Muscle of leg (tissue), 11 donors: ENCODE data around the gene GRIN2C. TPM values are rescaled to one million over a fixed set of nuclear protein-coding genes. Genes with fewer than 3 reads are reported as not detected.
A peak's percentile ranks its signal among the peaks of the same experiment; 100 is the strongest.

Experiments used
- DNase-seq: peaks from one replicate; pipeline ENCODE4 v3.0.0; 2013
- H3K27ac ChIP-seq: one replicate; pipeline ENCODE4 v1.5.1; 2013; ENCODE audit warnings: mild to moderate bottlenecking, low read length, control low read depth
- H3K27me3 ChIP-seq: one replicate; pipeline ENCODE4 v1.6.1; 2013; ENCODE audit warnings: low read length; ENCODE audit not compliant: control insufficient read depth, insufficient read depth
- H3K36me3 ChIP-seq: one replicate; pipeline ENCODE4 v1.6.1; 2013; ENCODE audit warnings: low read length; ENCODE audit not compliant: control insufficient read depth, insufficient read depth
- H3K4me1 ChIP-seq: one replicate; pipeline ENCODE4 v1.6.1; 2013; ENCODE audit warnings: low read length; ENCODE audit not compliant: control insufficient read depth, insufficient read depth
- H3K4me3 ChIP-seq: one replicate; pipeline ENCODE4 v1.5.1; 2013; ENCODE audit warnings: low read length, control low read depth
- H3K9me3 ChIP-seq: replicated peaks from 2 replicates; pipeline ENCODE4 v1.6.1; 2013; ENCODE audit warnings: low read depth, low read length; ENCODE audit not compliant: control insufficient read depth
- WGBS: methylation state at CpG from one replicate; pipeline ENCODE4 v1.1.5; 2013; ENCODE audit warnings: missing lambda C conversion rate; ENCODE audit not compliant: insufficient coverage; 5-methylcytosine and 5-hydroxymethylcytosine counted together
- polyA plus RNA-seq, 8 donors: library from polyadenylated mRNA; unstranded; fragments of 120-200 nt; gene quantifications; one replicate each; pipeline versions ENCODE4 v1.2.1 to v1.2.3, GENCODE V29; 2013; ENCODE audit warnings: inconsistent platforms in 1 of 8, low replicate concordance in 1 of 8; ENCODE audit not compliant: insufficient read length in 8 of 8, insufficient read depth in 1 of 8
- total RNA-seq: library from RNA; stranded (reverse); fragments of 120-200 nt; gene quantifications from one replicate; pipeline ENCODE4 v1.2.4, GENCODE V29; 2013

GRIN2C gene
- total and polyA plus RNA-seq, 9 donors, result 0.64 to 2.3 (median 1.2) TPM

- Histone ChIP-seq H3K9me3 (no peaks in the 10 kb centered on the region), H3K27me3 (peaks cover 36% of the 10 kb centered on the region), H3K4me1 (peaks cover 10% of the 10 kb centered on the region), H3K27ac (no peak overlapping the region), H3K36me3 (no peaks in the 10 kb centered on the region), H3K4me3 (no peak overlapping the region)
- WGBS, result 70% methylated on average over 11 of the region's 16 CpGs
- no peak for DNase-seq
These were observed 13.1 kb downstream of the GRIN2C start for GRCh38 chr17:74846621-74847020.

DNA sequence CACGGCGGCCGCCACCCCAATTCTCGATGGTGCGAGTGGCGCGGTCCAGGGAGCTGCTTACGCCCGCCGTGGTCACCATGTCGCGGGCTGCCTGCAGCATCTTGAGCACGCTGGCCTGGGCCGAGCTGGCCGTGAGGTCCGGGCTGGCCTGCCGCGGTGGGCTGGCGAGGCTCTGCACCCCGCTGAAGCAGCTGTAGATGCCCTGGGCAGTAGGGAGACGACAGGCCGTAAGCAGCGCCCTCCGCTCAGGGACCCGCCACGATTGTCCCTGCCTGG, 16.4 kb downstream of the GRIN2C start:
- peaks cover 32% of the 10 kb centered on the region for H3K4me1 ChIP-seq
- no peak overlapping the region for H3K27ac ChIP-seq
- no peak overlapping the region for H3K4me3 ChIP-seq
- 19% methylated on average over 25 of the region's 26 CpGs for WGBS
- no peaks in the 10 kb centered on the region for H3K9me3 ChIP-seq
- DNase-seq, result no peak
- H3K27me3 ChIP-seq, result peaks cover 17% of the 10 kb centered on the region
- peaks cover 7% of the 10 kb centered on the region for H3K36me3 ChIP-seq

- Histone ChIP-seq H3K4me1 (peaks cover 32% of the 10 kb centered on the region), H3K9me3 (no peaks in the 10 kb centered on the region), H3K27ac (peak overlapping the region; percentile 77), H3K27me3 (peaks cover 17% of the 10 kb centered on the region), H3K4me3 (no peak overlapping the region), H3K36me3 (peaks cover 7% of the 10 kb centered on the region)
- DNase-seq, result peak; percentile 82
- WGBS, result 1% methylated on average over 85 of the region's 88 CpGs
These were observed 16.9 kb downstream of the GRIN2C start for GRCh38 chr17:74842599-74843351.

GRCh38 chr17:74842146-74842598, 17.5 kb downstream of the GRIN2C start:
- DNase-seq, result peak; percentile 58
- Histone ChIP-seq H3K27me3 (peaks cover 14% of the 10 kb centered on the region), H3K27ac (peak overlapping the region; percentile 77), H3K4me3 (no peak overlapping the region), H3K36me3 (peaks cover 8% of the 10 kb centered on the region), H3K9me3 (no peaks in the 10 kb centered on the region), H3K4me1 (peaks cover 32% of the 10 kb centered on the region)
- 16% methylated on average over 8 of the region's 8 CpGs for WGBS

- H3K9me3 ChIP-seq, result no peaks in the 10 kb centered on the region
- no peak overlapping the region for H3K4me3 ChIP-seq
- peaks cover 19% of the 10 kb centered on the region for H3K36me3 ChIP-seq
- DNase-seq, result peak; percentile 93
- peak overlapping the region; percentile 77 for H3K27ac ChIP-seq
- WGBS, result 18% methylated on average over 9 of the region's 13 CpGs
- H3K4me1 ChIP-seq, result peaks cover 32% of the 10 kb centered on the region
- H3K27me3 ChIP-seq, result peaks cover 14% of the 10 kb centered on the region
These were observed 18.6 kb downstream of the GRIN2C start for GRCh38 chr17:74840989-74841666.

- H3K4me3 ChIP-seq, result no peak overlapping the region
- H3K36me3 ChIP-seq, result peaks cover 20% of the 10 kb centered on the region
- 8% methylated on average over 2 of the region's 7 CpGs for WGBS
- H3K27ac ChIP-seq, result peak overlapping the region; percentile 77
- peaks cover 12% of the 10 kb centered on the region for H3K27me3 ChIP-seq
- peaks cover 32% of the 10 kb centered on the region for H3K4me1 ChIP-seq
- H3K9me3 ChIP-seq, result no peaks in the 10 kb centered on the region
- peak; percentile 92 for DNase-seq
These were observed 19.5 kb downstream of the GRIN2C start for GRCh38 chr17:74839990-74840852.

GRCh38 chr17:74838274-74838673, 21.4 kb downstream of the GRIN2C start:
- H3K27me3 ChIP-seq, result no peaks in the 10 kb centered on the region
- peaks cover 20% of the 10 kb centered on the region for H3K36me3 ChIP-seq
- DNase-seq, result no peak
- no peak overlapping the region for H3K4me3 ChIP-seq
- no peaks in the 10 kb centered on the region for H3K9me3 ChIP-seq
- H3K4me1 ChIP-seq, result peaks cover 32% of the 10 kb centered on the region
- no peak overlapping the region for H3K27ac ChIP-seq
- 55% methylated on average over 9 of the region's 9 CpGs for whole genome bisulfite sequencing

GRCh38 chr17:74836691-74837467, 22.8 kb downstream of the GRIN2C start:
- H3K4me1 ChIP-seq, result peaks cover 25% of the 10 kb centered on the region
- H3K27ac ChIP-seq, result no peak overlapping the region
- no peaks in the 10 kb centered on the region for H3K27me3 ChIP-seq
- no peak overlapping the region for H3K4me3 ChIP-seq
- no peaks in the 10 kb centered on the region for H3K9me3 ChIP-seq
- DNase-seq, result no peak
- H3K36me3 ChIP-seq, result peaks cover 20% of the 10 kb centered on the region
- 92% methylated on average over 19 of the region's 19 CpGs for WGBS

DNA sequence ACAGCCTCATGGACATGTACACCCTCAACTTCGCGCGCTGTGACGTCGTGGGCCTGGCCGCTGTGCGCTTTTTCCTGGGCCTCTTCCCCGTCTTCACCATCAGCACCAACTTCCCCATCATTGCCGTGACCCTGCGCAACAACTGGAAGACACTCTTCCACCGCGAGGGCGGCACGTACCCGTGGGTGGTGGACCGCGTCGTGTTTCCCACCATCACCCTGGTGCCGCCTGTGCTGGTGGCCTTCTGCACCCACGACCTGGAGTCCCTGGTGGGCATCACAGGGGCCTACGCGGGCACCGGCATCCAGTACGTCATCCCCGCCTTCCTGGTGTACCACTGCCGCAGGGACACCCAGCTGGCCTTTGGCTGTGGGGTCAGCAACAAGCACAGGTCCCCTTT, 23.5 kb downstream of the GRIN2C start:
- H3K9me3 ChIP-seq, result no peaks in the 10 kb centered on the region
- 93% methylated on average over 26 of the region's 26 CpGs for WGBS
- no peak overlapping the region for H3K27ac ChIP-seq
- H3K36me3 ChIP-seq, result peaks cover 20% of the 10 kb centered on the region
- no peak for DNase-seq
- H3K27me3 ChIP-seq, result no peaks in the 10 kb centered on the region
- no peak overlapping the region for H3K4me3 ChIP-seq
- H3K4me1 ChIP-seq, result peaks cover 18% of the 10 kb centered on the region
